SK-N-SH treated with all-trans-retinoic acid at 6 μM for 48 hours (cell line): ENCODE results near the gene STARD5.

Experiments
- ATAC-seq: fragments of 200-7000 bp; cut with Tn5 transposase; 3 replicates; pipeline ENCODE4 v1.9.1; 2020; ENCODE audit warnings: mild to moderate bottlenecking, moderate library complexity
- ARNTL ChIP-seq: fragments of 450-650 bp; formaldehyde crosslinking; IDR thresholded peaks from 2 replicates; pipeline ENCODE4 v1.5.0; 2020; ENCODE audit warnings: low read depth, mild to moderate bottlenecking, moderate library complexity, borderline replicate concordance
- BACH2 ChIP-seq: fragments of 250-450 bp; sonication (Bioruptor Pico); IDR thresholded peaks from 2 replicates; pipeline ENCODE4 v1.9.0; 2021; ENCODE audit warnings: mild to moderate bottlenecking, borderline replicate concordance
- CSDC2 ChIP-seq: fragments of 250-450 bp; sonication (Bioruptor Pico); IDR thresholded peaks from 2 replicates; pipeline ENCODE4 v1.5.0; 2020; ENCODE audit warnings: mild to moderate bottlenecking, moderate library complexity
- CSRNP3 ChIP-seq: fragments of 250-450 bp; sonication (Bioruptor Pico); IDR thresholded peaks from 2 replicates; pipeline ENCODE4 v1.5.1; 2021; ENCODE audit warnings: mild to moderate bottlenecking, moderate library complexity
- ESRRG ChIP-seq: fragments of 250-450 bp; sonication (Bioruptor Pico); IDR thresholded peaks from 2 replicates; pipeline ENCODE4 v1.6.1; 2021; ENCODE audit warnings: mild to moderate bottlenecking
- GLIS3 ChIP-seq: fragments of 250-450 bp; sonication (Bioruptor Pico); IDR thresholded peaks from 2 replicates; pipeline ENCODE4 v1.5.0; 2020; ENCODE audit warnings: mild to moderate bottlenecking, moderate library complexity
- ISL1 ChIP-seq: fragments of 250-450 bp; sonication (Bioruptor Pico); IDR thresholded peaks from 2 replicates; pipeline ENCODE4 v2.1.2; 2022; ENCODE audit warnings: mild to moderate bottlenecking, moderate library complexity
- PPARA ChIP-seq: fragments of 250-450 bp; sonication (Bioruptor Pico); IDR thresholded peaks from 2 replicates; pipeline ENCODE4 v1.5.0; 2020; ENCODE audit warnings: mild to moderate bottlenecking, borderline replicate concordance
- RARB ChIP-seq: fragments of 250-450 bp; sonication (Bioruptor Pico); IDR thresholded peaks from 2 replicates; pipeline ENCODE4 v1.8.0; 2021; ENCODE audit warnings: mild to moderate bottlenecking, moderate library complexity
- SNAI2 ChIP-seq: fragments of 250-450 bp; sonication (Bioruptor Pico); IDR thresholded peaks from 2 replicates; pipeline ENCODE4 v1.5.0; 2020; ENCODE audit warnings: mild to moderate bottlenecking, moderate library complexity
- TCF4 ChIP-seq: fragments of 250-450 bp; sonication (Bioruptor Pico); IDR thresholded peaks from 2 replicates; pipeline ENCODE4 v1.8.0; 2021; ENCODE audit warnings: mild to moderate bottlenecking, moderate library complexity, borderline replicate concordance
- TOX ChIP-seq: fragments of 250-450 bp; sonication (Bioruptor Pico); IDR thresholded peaks from 2 replicates; pipeline ENCODE4 v1.8.0; 2021; ENCODE audit warnings: mild to moderate bottlenecking, moderate library complexity, borderline replicate concordance
- ZC3H10 ChIP-seq: fragments of 250-450 bp; sonication (Bioruptor Pico); IDR thresholded peaks from 2 replicates; pipeline ENCODE4 v1.5.1; 2021; ENCODE audit warnings: mild to moderate bottlenecking, moderate library complexity
- ZFP3 ChIP-seq: fragments of 250-450 bp; sonication (Bioruptor Pico); IDR thresholded peaks from 2 replicates; pipeline ENCODE4 v1.5.0; 2020; ENCODE audit warnings: mild to moderate bottlenecking, moderate library complexity
- ZFP30 ChIP-seq: fragments of 450-650 bp; formaldehyde crosslinking; IDR thresholded peaks from 2 replicates; pipeline ENCODE4 v1.5.0; 2022; ENCODE audit warnings: mild to moderate bottlenecking, moderate library complexity
- ZNF70 ChIP-seq: fragments of 450-650 bp; formaldehyde crosslinking; IDR thresholded peaks from 2 replicates; pipeline ENCODE4 v1.5.0; 2020; ENCODE audit warnings: mild to moderate bottlenecking, moderate library complexity
- ZNF8 ChIP-seq: fragments of 450-650 bp; formaldehyde crosslinking; IDR thresholded peaks from 2 replicates; pipeline ENCODE4 v1.5.0; 2020; ENCODE audit warnings: mild to moderate bottlenecking, moderate library complexity
- TF ChIP-seq, protein P1 (sequence below): fragments of 250-450 bp; sonication (Bioruptor Pico); IDR thresholded peaks from 2 replicates; pipeline ENCODE4 v1.8.0; 2021; ENCODE audit warnings: low read depth, mild to moderate bottlenecking, moderate library complexity, borderline replicate concordance
- TF ChIP-seq, protein P2 (sequence below): fragments of 250-450 bp; sonication (Bioruptor Pico); IDR thresholded peaks from 2 replicates; pipeline ENCODE4 v1.5.1; 2020; ENCODE audit warnings: low read depth, mild to moderate bottlenecking, moderate library complexity
- TF ChIP-seq, protein P3 (sequence below): fragments of 250-450 bp; sonication (Bioruptor Pico); IDR thresholded peaks from 2 replicates; pipeline ENCODE4 v1.8.0; 2020; ENCODE audit warnings: mild to moderate bottlenecking, moderate library complexity, borderline replicate concordance

The STARD5 gene

GRCh38 chr15:81312790-81313543, 11.0 kb downstream of the STARD5 start:
- TF ChIP-seq, protein P1, sequence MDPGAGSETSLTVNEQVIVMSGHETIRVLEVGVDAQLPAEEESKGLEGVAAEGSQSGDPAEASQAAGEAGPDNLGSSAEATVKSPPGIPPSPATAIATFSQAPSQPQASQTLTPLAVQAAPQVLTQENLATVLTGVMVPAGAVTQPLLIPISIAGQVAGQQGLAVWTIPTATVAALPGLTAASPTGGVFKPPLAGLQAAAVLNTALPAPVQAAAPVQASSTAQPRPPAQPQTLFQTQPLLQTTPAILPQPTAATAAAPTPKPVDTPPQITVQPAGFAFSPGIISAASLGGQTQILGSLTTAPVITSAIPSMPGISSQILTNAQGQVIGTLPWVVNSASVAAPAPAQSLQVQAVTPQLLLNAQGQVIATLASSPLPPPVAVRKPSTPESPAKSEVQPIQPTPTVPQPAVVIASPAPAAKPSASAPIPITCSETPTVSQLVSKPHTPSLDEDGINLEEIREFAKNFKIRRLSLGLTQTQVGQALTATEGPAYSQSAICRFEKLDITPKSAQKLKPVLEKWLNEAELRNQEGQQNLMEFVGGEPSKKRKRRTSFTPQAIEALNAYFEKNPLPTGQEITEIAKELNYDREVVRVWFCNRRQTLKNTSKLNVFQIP, result no peak
- TF ChIP-seq TOX (CRISPR knock-in tag) (no peak), ISL1 (CRISPR knock-in tag) (no peak), ZNF70 (CRISPR knock-in tag) (no peak), RARB (CRISPR knock-in tag) (no peak), ZFP3 (no peak), ZFP30 (CRISPR knock-in tag) (no peak), TCF4 (CRISPR knock-in tag) (no peak), ZC3H10 (CRISPR knock-in tag) (no peak), SNAI2 (CRISPR knock-in tag) (no peak), ZNF8 (CRISPR knock-in tag) (no peak), BACH2 (CRISPR knock-in tag) (no peak)
- TF ChIP-seq, protein P2, sequence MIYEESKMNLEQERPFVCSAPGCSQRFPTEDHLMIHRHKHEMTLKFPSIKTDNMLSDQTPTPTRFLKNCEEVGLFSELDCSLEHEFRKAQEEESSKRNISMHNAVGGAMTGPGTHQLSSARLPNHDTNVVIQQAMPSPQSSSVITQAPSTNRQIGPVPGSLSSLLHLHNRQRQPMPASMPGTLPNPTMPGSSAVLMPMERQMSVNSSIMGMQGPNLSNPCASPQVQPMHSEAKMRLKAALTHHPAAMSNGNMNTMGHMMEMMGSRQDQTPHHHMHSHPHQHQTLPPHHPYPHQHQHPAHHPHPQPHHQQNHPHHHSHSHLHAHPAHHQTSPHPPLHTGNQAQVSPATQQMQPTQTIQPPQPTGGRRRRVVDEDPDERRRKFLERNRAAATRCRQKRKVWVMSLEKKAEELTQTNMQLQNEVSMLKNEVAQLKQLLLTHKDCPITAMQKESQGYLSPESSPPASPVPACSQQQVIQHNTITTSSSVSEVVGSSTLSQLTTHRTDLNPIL, result no peak
- TF ChIP-seq, all 23 proteins: peak for 0
- peak; percentile 97 for ATAC-seq

DNA sequence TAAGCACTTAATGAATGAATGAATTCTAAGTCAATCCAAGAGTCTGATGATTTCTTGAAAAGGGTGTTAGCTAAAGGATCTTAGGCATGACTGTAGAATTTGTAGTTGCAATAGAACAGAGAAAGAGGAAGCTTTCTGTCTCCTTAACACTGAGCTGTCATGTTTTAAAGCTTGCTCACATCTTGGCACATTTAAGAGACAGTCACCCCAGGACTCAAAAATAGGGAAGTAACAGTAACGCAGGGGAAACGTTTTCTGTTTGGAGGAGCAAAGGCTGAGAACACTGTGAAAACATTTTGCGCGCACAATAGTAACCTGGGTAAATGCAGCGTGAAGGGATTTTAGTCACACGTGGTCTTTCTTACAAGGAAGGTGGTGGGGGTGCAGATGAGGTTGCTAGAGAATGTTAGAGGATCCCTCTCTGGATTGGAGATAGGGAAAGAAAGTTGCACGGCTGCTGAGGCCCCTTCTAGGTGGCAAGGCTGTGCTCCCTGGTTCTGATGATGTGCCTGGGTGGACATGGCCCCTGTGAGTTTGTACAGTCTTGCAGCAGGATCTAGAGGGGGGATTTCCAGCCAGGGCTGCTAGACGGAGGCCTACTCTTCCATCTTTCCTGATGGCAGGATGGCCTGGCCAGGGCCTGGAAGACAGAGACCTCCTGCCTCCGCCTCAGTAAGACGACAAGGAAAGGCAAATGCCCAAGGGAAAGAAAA, 12.0 kb downstream of the STARD5 start:
- no peak for ATAC-seq
- TF ChIP-seq GLIS3 (CRISPR knock-in tag) (no peak), ZNF70 (CRISPR knock-in tag) (no peak), SNAI2 (CRISPR knock-in tag) (no peak)
- TF ChIP-seq, all 23 proteins: peak for 0

- ATAC-seq, result no peak
- TF ChIP-seq TCF4 (CRISPR knock-in tag), result no peak
- TF ChIP-seq PPARA (CRISPR knock-in tag), result no peak
- no peak for TF ChIP-seq RARB (CRISPR knock-in tag)
- no peak for TF ChIP-seq SNAI2 (CRISPR knock-in tag)
- TF ChIP-seq, protein P3, sequence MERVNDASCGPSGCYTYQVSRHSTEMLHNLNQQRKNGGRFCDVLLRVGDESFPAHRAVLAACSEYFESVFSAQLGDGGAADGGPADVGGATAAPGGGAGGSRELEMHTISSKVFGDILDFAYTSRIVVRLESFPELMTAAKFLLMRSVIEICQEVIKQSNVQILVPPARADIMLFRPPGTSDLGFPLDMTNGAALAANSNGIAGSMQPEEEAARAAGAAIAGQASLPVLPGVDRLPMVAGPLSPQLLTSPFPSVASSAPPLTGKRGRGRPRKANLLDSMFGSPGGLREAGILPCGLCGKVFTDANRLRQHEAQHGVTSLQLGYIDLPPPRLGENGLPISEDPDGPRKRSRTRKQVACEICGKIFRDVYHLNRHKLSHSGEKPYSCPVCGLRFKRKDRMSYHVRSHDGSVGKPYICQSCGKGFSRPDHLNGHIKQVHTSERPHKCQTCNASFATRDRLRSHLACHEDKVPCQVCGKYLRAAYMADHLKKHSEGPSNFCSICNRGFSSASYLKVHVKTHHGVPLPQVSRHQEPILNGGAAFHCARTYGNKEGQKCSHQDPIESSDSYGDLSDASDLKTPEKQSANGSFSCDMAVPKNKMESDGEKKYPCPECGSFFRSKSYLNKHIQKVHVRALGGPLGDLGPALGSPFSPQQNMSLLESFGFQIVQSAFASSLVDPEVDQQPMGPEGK (CRISPR knock-in tag), result no peak
These were observed 13.5 kb downstream of the STARD5 start for GRCh38 chr15:81310480-81310879.

DNA sequence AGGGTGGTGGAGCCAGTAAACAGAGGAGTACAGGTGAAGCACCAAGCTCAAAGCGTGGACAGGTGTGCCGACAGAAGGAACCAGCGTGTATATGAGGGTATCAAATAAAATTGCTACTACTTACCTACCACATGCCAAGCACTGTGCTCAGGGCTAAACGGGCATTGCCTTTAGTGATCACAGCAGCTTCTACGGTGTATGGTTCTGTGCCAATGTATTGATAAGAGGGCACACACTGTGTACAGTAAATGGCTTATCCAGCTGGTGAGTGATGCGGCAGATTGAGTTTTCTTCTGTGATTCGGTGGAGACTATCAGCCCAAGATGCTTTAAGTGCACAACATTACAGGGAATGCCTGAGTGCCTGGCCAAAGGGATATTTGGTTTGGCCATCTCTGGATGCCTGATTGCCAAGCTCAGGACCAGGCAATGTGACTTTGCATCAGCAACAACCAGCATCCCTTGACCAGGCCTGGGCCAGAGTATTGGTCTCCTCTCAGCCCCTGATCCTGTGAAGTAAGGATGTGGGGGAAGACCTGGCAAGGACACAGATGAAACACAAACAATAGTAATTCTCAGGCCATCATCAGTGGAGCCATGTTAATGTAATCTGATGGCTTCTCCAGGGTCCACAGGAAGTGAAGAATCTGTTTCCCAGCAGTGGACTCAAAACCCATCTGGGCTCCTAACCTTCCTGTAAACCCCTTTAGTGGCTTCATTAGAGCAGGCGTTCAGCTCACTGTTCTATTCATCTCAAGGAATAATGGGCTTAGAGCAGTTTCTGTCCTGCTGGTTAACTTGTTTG, 14.1 kb downstream of the STARD5 start:
- ATAC-seq, result no peak
- TF ChIP-seq ESRRG (CRISPR knock-in tag), result no peak
- TF ChIP-seq, protein P1, result no peak

DNA sequence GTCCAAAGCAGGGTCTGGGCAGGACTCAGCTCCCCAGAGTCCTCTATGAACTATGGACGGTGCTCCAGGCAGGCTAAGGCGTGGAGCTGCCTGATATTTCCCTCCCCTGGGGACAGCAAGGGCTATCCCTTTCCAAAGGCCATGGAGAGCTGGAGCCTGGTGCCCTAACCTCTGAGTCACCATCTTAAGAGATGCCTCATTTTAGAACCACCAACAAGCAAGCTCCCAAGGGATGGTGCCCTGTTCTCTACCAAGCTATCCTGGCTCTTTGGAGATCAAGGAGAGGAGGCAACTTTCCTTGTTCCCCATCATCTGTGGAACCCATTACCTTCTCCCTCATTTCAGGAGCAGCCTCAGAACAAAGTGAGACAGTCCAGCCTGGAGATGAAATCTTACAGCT, 15.7 kb downstream of the STARD5 start:
- no peak for ATAC-seq
- TF ChIP-seq CSDC2 (CRISPR knock-in tag), result no peak
- no peak for TF ChIP-seq ZC3H10 (CRISPR knock-in tag)
- no peak for TF ChIP-seq CSRNP3 (CRISPR knock-in tag)
- TF ChIP-seq, protein P3 (CRISPR knock-in tag), result no peak
- TF ChIP-seq ISL1 (CRISPR knock-in tag), result no peak
- TF ChIP-seq, protein P2, result no peak
- no peak for TF ChIP-seq ARNTL (CRISPR knock-in tag)
- no peak for TF ChIP-seq BACH2 (CRISPR knock-in tag)
- no peak for TF ChIP-seq ESRRG (CRISPR knock-in tag)
- no peak for TF ChIP-seq ZNF8 (CRISPR knock-in tag)
